C4-2B (cell line): Measurements from ENCODE around the gene VIM.

Experiments
- H3K27ac ChIP-seq: fragments of 450-650 bp; 2 replicates; pipeline ENCODE4 v1.5.1; 2017
- CTCF ChIP-seq: fragments of 450-650 bp; conservative IDR thresholded peaks from 2 replicates; pipeline ENCODE4 v1.5.1; 2017; ENCODE audit warnings: mild to moderate bottlenecking
- ZFX ChIP-seq: fragments of 450-650 bp; IDR thresholded peaks from 2 replicates; pipeline ENCODE4 v1.6.1; 2017

The VIM gene

GRCh38 chr10:17232276-17232960, 4.4 kb downstream of the VIM start:
- no peak overlapping the region for H3K27ac ChIP-seq
- no peak for TF ChIP-seq CTCF
- no peak for TF ChIP-seq ZFX

- H3K27ac ChIP-seq: no peak overlapping the region
- TF ChIP-seq ZFX (no peak), CTCF (no peak)
Observed at GRCh38 chr10:17233286-17233991, 5.4 kb downstream of the VIM start.

- no peak overlapping the region for H3K27ac ChIP-seq
Observed at GRCh38 chr10:17234431-17234945, 6.4 kb downstream of the VIM start.

GRCh38 chr10:17235136-17235535, 7.1 kb downstream of the VIM start:
- TF ChIP-seq ZFX (no peak), CTCF (peak; percentile 22; the same call in 1 of the 2 replicates)
- no peak overlapping the region for H3K27ac ChIP-seq

More at GRCh38 chr10:17234431-17234945, 6.4 kb downstream of the VIM start:
- TF ChIP-seq CTCF: no peak
- TF ChIP-seq ZFX: no peak

- TF ChIP-seq CTCF (no peak), ZFX (no peak)
- H3K27ac ChIP-seq: no peak overlapping the region
Observed at GRCh38 chr10:17236468-17237148, 8.6 kb downstream of the VIM start.

- no peak for TF ChIP-seq CTCF
- H3K27ac ChIP-seq: no peak overlapping the region
Observed at GRCh38 chr10:17237149-17237527, 9.1 kb downstream of the VIM start.
